ENCODE data around the gene TSC22D3.
"Not testable (repeated sequence)": the region's sequence is repeated elsewhere in the genome, so short reads cannot be mapped to it uniquely, and the experiment has no call there.

TSC22D3 gene

GRCh38 chrX:107711521-107712181 lies 63.9 kb downstream of the TSC22D3 start:
- no peak for DNase-seq

GRCh38 chrX:107710617-107711391 lies 64.8 kb downstream of the TSC22D3 start:
- no peak for DNase-seq

GRCh38 chrX:107709266-107709806 lies 66.3 kb downstream of the TSC22D3 start:
- no peak for DNase-seq

GRCh38 chrX:107708762-107709161 lies 66.8 kb downstream of the TSC22D3 start:
- no peak for DNase-seq

GRCh38 chrX:107707866-107708265 lies 67.7 kb downstream of the TSC22D3 start:
- DNase-seq, result no peak

GRCh38 chrX:107706309-107706708 lies 69.3 kb downstream of the TSC22D3 start:
- no peak for DNase-seq

- no peak for DNase-seq
Observed at GRCh38 chrX:107704587-107704986, 71.0 kb downstream of the TSC22D3 start.

- DNase-seq, result no peak
Observed at GRCh38 chrX:107704181-107704580, 71.4 kb downstream of the TSC22D3 start.

GRCh38 chrX:107701493-107702121 lies 74.0 kb downstream of the TSC22D3 start:
- no peak for DNase-seq

- DNase-seq, result no peak
Observed at GRCh38 chrX:107700790-107701189, 74.8 kb downstream of the TSC22D3 start.

- no peak for DNase-seq
Observed at GRCh38 chrX:107700317-107700774, 75.2 kb downstream of the TSC22D3 start.

GRCh38 chrX:107699616-107700015 lies 76.0 kb downstream of the TSC22D3 start:
- DNase-seq, result no peak

- DNase-seq, result no peak
Observed at GRCh38 chrX:107691024-107691448, 84.6 kb downstream of the TSC22D3 start.

- no peak for DNase-seq
Observed at GRCh38 chrX:107687445-107687844, 88.1 kb downstream of the TSC22D3 start.

- DNase-seq, result no peak
Observed at GRCh38 chrX:107686792-107687191, 88.8 kb downstream of the TSC22D3 start.

- DNase-seq, result no peak
Observed at GRCh38 chrX:107686026-107686425, 89.6 kb downstream of the TSC22D3 start.

GRCh38 chrX:107685586-107685985 lies 90.0 kb downstream of the TSC22D3 start:
- not testable (repeated sequence) for DNase-seq

- no peak for DNase-seq
Observed at GRCh38 chrX:107684956-107685385, 90.6 kb downstream of the TSC22D3 start.

GRCh38 chrX:107683931-107684330 lies 91.7 kb downstream of the TSC22D3 start:
- no peak for DNase-seq

- no peak for DNase-seq
Observed at GRCh38 chrX:107683124-107683895, 92.3 kb downstream of the TSC22D3 start.

- no peak for DNase-seq
Observed at GRCh38 chrX:107682256-107682655, 93.3 kb downstream of the TSC22D3 start.

GRCh38 chrX:107678957-107679740 lies 96.4 kb downstream of the TSC22D3 start:
- DNase-seq, result no peak
